IMR-90 (cell line): ENCODE results near the gene KRTAP12-2. TPM values are rescaled to one million over a fixed set of nuclear protein-coding genes. Genes with fewer than 3 reads are reported as not detected.

Source experiments
- ATAC-seq: fragments of 200-7000 bp; cut with Tn5 transposase; 2 replicates; pipeline ENCODE4 v1.9.1; 2020; ENCODE audit warnings: low read depth, mild to moderate bottlenecking, moderate library complexity
- BruUV-seq: library from RNA; stranded (reverse); fragments of 400-500 nt; replicated peaks from 2 replicates; lab custom pipeline; 2021; lab: Mats Ljungman, UMichigan
- CTCF ChIA-PET: fragments of 300-600 bp; formaldehyde crosslinking; extraction: SDS; loops from one replicate; lab custom pipeline; 2021; ENCODE audit warnings: antibody characterized with exemption; lab: Yijun Ruan, JAX
- POLR2A ChIA-PET: fragments of 300-600 bp; sonication (Branson Sonifier 250); formaldehyde crosslinking; loops from one replicate; lab custom pipeline; 2022; ENCODE audit warnings: antibody characterized with exemption; ENCODE audit not compliant: unreplicated experiment; lab: Charles Lee
- DNase-seq: peaks from one replicate; pipeline ENCODE4 v3.0.0; 2013
- H2AFZ ChIP-seq: replicated peaks from 2 replicates; pipeline ENCODE3; 2013; ENCODE audit warnings: low read length, mild to moderate bottlenecking; ENCODE audit not compliant: poor library complexity
- H2AK5ac ChIP-seq: 2 replicates; pipeline ENCODE4 v1.6.1; 2013; ENCODE audit warnings: low read depth, low read length, inconsistent platforms
- H2AK9ac ChIP-seq: replicated peaks from 2 replicates; pipeline ENCODE3; 2013; ENCODE audit warnings: mild to moderate bottlenecking, low read depth, low read length, moderate library complexity; ENCODE audit not compliant: poor library complexity
- H2BK120ac ChIP-seq: 2 replicates; pipeline ENCODE4 v1.6.1; 2013; ENCODE audit warnings: low read depth, low read length, inconsistent platforms
- H2BK15ac ChIP-seq: 3 replicates; pipeline ENCODE4 v1.6.1; 2013; ENCODE audit warnings: low read depth, low read length, inconsistent platforms
- H2BK20ac ChIP-seq: 2 replicates; pipeline ENCODE4 v1.6.1; 2013; ENCODE audit warnings: low read depth, mild to moderate bottlenecking, inconsistent platforms, low read length, moderate library complexity
- H2BK5ac ChIP-seq: 2 replicates; pipeline ENCODE4 v1.6.1; 2013; ENCODE audit warnings: mild to moderate bottlenecking, low read depth, low read length, inconsistent platforms; ENCODE audit not compliant: poor library complexity, severe bottlenecking
- H3K14ac ChIP-seq: replicated peaks from 2 replicates; pipeline ENCODE4 v1.6.1; 2013; ENCODE audit warnings: low read depth, low read length, inconsistent platforms
- H3K18ac ChIP-seq: 2 replicates; pipeline ENCODE4 v1.6.1; 2013; ENCODE audit warnings: low read depth, low read length, control low read depth
- H3K23ac ChIP-seq: 2 replicates; pipeline ENCODE4 v1.6.1; 2013; ENCODE audit warnings: low read depth, low read length, inconsistent platforms
- H3K27ac ChIP-seq: 2 replicates; pipeline ENCODE4 v1.5.1; 2013; ENCODE audit warnings: mild to moderate bottlenecking, control low read depth, low read length; ENCODE audit not compliant: insufficient read depth
- H3K27me3 ChIP-seq: 2 replicates; pipeline ENCODE4 v1.6.1; 2013; ENCODE audit warnings: low read length; ENCODE audit not compliant: control insufficient read depth, insufficient read depth
- H3K36me3 ChIP-seq: 2 replicates; pipeline ENCODE4 v1.6.1; 2013; ENCODE audit warnings: low read length, mixed read lengths; ENCODE audit not compliant: control insufficient read depth, insufficient read depth
- H3K4ac ChIP-seq: 2 replicates; pipeline ENCODE4 v1.6.1; 2013; ENCODE audit warnings: low read depth, low read length, inconsistent platforms
- H3K4me1 ChIP-seq: 2 replicates; pipeline ENCODE4 v1.6.1; 2013; ENCODE audit warnings: low read length, mixed read lengths; ENCODE audit not compliant: control insufficient read depth, insufficient read depth
- H3K4me2 ChIP-seq: 2 replicates; pipeline ENCODE4 v1.6.1; 2013; ENCODE audit warnings: low read depth, mild to moderate bottlenecking, control low read depth, low read length, moderate library complexity
- H3K4me3 ChIP-seq: 2 replicates; pipeline ENCODE4 v1.5.1; 2013; ENCODE audit warnings: low read depth, mild to moderate bottlenecking, control low read depth, low read length, moderate library complexity; ENCODE audit not compliant: insufficient read depth
- H3K56ac ChIP-seq: 2 replicates; pipeline ENCODE4 v1.6.1; 2013; ENCODE audit warnings: low read length, inconsistent platforms; ENCODE audit not compliant: insufficient read depth; ENCODE audit errors: extremely low read depth
- H3K79me1 ChIP-seq, 2 experiments: 2 replicates each; pipeline ENCODE4 v1.6.1; 2013; ENCODE audit warnings: low read length in 2 of 2, inconsistent platforms in 1 of 2, low read depth in 1 of 2
- H3K9ac ChIP-seq: 2 replicates; pipeline ENCODE4 v1.6.1; 2013; ENCODE audit warnings: low read depth, low read length, control low read depth
- H3K9me1 ChIP-seq: 2 replicates; pipeline ENCODE4 v1.6.1; 2013; ENCODE audit warnings: low read length, inconsistent platforms; ENCODE audit not compliant: insufficient read depth
- H3K9me3 ChIP-seq: 2 replicates; pipeline ENCODE4 v1.6.1; 2013; ENCODE audit warnings: low read length; ENCODE audit not compliant: control insufficient read depth, insufficient read depth
- H4K20me1 ChIP-seq: 2 replicates; pipeline ENCODE4 v1.6.1; 2013; ENCODE audit warnings: low read length, inconsistent platforms; ENCODE audit not compliant: insufficient read depth
- H4K5ac ChIP-seq: 2 replicates; pipeline ENCODE4 v1.6.1; 2013; ENCODE audit warnings: mild to moderate bottlenecking, low read depth, low read length, control low read depth
- H4K8ac ChIP-seq, 2 experiments: 2 replicates each; pipeline ENCODE4 v1.6.1; 2013; ENCODE audit warnings: low read depth in 2 of 2, low read length in 2 of 2, control low read depth in 1 of 2, inconsistent platforms in 1 of 2
- H4K91ac ChIP-seq: 2 replicates; pipeline ENCODE4 v1.6.1; 2013; ENCODE audit warnings: low read depth, low read length, inconsistent platforms; ENCODE audit not compliant: insufficient read depth
- RAD21 ChIP-seq: IDR thresholded peaks from 2 replicates; pipeline ENCODE4 v1.6.1; 2012; ENCODE audit warnings: low read length, improper control_type of control experiment
- WGBS, 2 experiments: methylation state at CpG; one replicate each; pipeline versions ENCODE4 v1.1.5 to v1.1.7; 2013; ENCODE audit warnings: missing lambda C conversion rate in 2 of 2; ENCODE audit not compliant: insufficient read length in 1 of 2; ENCODE audit errors: extremely low coverage in 2 of 2; 5-methylcytosine and 5-hydroxymethylcytosine counted together
- dilution Hi-C: fragments of 300-500 bp; cut with HindIII; formaldehyde crosslinking; loops from one replicate; pipeline ENCODE4 v1.14.3; 2018; ENCODE audit warnings: low sequenced_read_pairs; ENCODE audit not compliant: unreplicated experiment
- in situ Hi-C: fragments of 300-500 bp; cut with MboI; formaldehyde crosslinking; loops from 3 replicates; pipeline ENCODE4 v1.14.3; 2019; ENCODE audit warnings: low sequenced_read_pairs, inconsistent platforms, mixed read lengths
- intact Hi-C: fragments of 100-400 bp; cut with micrococcal nuclease; formaldehyde crosslinking; loops from 2 replicates; pipeline ENCODE4 v1.10.0; 2022
- polyA plus RNA-seq, 3 experiments: library from polyadenylated mRNA; depleted of rRNA; stranded (reverse); fragments of >200 nt; gene quantifications; 2 replicates each; pipeline ENCODE4 v1.2.3, GENCODE V29; 2012; ENCODE audit warnings: low replicate concordance in 1 of 3
- total RNA-seq: library from RNA; depleted of rRNA; stranded (reverse); fragments of >200 nt; gene quantifications from 2 replicates; pipeline ENCODE4 v1.2.3, GENCODE V29; 2012

Gene KRTAP12-2
- total and polyA plus RNA-seq, 2 of the 4 experiments (the other 2 are of a cell fraction) = not detected

DNA sequence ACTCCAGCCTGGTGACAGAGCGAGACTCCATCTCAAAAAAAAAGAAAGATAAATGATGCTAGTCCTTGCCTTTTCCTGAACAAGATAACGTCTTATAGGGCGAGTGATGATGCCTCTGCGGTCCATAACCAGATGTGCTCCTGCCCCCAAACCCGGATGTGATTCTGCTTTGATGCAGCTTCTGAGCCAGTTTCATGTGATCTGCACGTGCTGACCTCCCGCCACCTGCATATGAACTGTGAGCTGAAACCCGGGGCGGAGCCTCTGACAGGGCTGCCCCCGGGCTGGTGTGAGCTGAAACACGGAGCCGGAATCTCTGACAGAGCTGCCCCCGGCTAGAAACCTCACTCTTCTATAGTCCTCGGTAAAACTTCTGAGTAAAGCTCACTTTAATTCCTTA is 13.6 kb downstream of the KRTAP12-2 start:
- no peak overlapping the region for H4K91ac ChIP-seq
- no peaks in the 10 kb centered on the region for H3K4me1 ChIP-seq
- H2AK9ac ChIP-seq = no peak overlapping the region
- no peak overlapping the region for H2BK15ac ChIP-seq
- H3K27ac ChIP-seq = no peak overlapping the region
- H4K20me1 ChIP-seq = no peaks in the 10 kb centered on the region
- no peaks in the 10 kb centered on the region for H3K9me1 ChIP-seq
- H3K14ac ChIP-seq = no peak overlapping the region
- no peak overlapping the region for H3K9ac ChIP-seq
- H3K79me1 ChIP-seq = no peaks in the 10 kb centered on the region
- 15% methylated on average over 4 of the region's 14 CpGs; no CpG with 5 or more reads in 1 of the 2 experiments for WGBS, 2 experiments
- in situ Hi-C loops = no loop called here
- DNase-seq (no peak), ATAC-seq (no peak)
- no TSS peak for BruUV-seq
- TF ChIP-seq RAD21 = no peak
- H3K9me3 ChIP-seq = peaks cover 5% of the 10 kb centered on the region
- H3K4ac ChIP-seq = no peak overlapping the region
- H3K23ac ChIP-seq = no peak overlapping the region
- no peak overlapping the region for H3K4me2 ChIP-seq
- no peak overlapping the region for H3K56ac ChIP-seq
- no peak overlapping the region for H4K5ac ChIP-seq
- H3K4me3 ChIP-seq = no peak overlapping the region
- ChIA-PET CTCF (no interaction called here), POLR2A (no interaction called here)
- no peaks in the 10 kb centered on the region; the same call in 1 of the 2 replicates for H3K27me3 ChIP-seq
- H2BK120ac ChIP-seq = no peak overlapping the region
- H2AFZ ChIP-seq = no peak overlapping the region
- H3K18ac ChIP-seq = no peak overlapping the region
- no peak overlapping the region for H2BK20ac ChIP-seq
- H2BK5ac ChIP-seq = no peak overlapping the region
- no peak overlapping the region for H4K8ac ChIP-seq
- H3K36me3 ChIP-seq = no peaks in the 10 kb centered on the region
- intact Hi-C loops = loop anchor here (10.0 kb wide), 1 partner anchor 62 kb away; the partner anchor contains the start of gene TSPEAR
- no peak overlapping the region for H2AK5ac ChIP-seq
- dilution Hi-C loops = no loop called here
